Dermis microvascular lymphatic vessel endothelial cell (primary cell): Measurements from ENCODE around the gene TMCC1. TPM values are rescaled to one million over a fixed set of nuclear protein-coding genes. Genes with fewer than 3 reads are reported as not detected.
"Not testable (repeated sequence)": the region's sequence is repeated elsewhere in the genome, so short reads cannot be mapped to it uniquely, and the experiment has no call there.

Source experiments
- DNase-seq, 2 donors: peaks; one replicate each; pipeline versions ENCODE4 v3.0.0 to v3.0.0-alpha.2; 2010; ENCODE audit warnings: low read depth in 2 of 2
- total RNA-seq: library from RNA; depleted of rRNA; stranded (reverse); fragments of >200 nt; gene quantifications from 2 replicates; pipeline ENCODE4 v1.2.1, GENCODE V29; 2014

The TMCC1 gene
- total RNA-seq, 1 donor from 2014 or later = 34.7 TPM

DNA sequence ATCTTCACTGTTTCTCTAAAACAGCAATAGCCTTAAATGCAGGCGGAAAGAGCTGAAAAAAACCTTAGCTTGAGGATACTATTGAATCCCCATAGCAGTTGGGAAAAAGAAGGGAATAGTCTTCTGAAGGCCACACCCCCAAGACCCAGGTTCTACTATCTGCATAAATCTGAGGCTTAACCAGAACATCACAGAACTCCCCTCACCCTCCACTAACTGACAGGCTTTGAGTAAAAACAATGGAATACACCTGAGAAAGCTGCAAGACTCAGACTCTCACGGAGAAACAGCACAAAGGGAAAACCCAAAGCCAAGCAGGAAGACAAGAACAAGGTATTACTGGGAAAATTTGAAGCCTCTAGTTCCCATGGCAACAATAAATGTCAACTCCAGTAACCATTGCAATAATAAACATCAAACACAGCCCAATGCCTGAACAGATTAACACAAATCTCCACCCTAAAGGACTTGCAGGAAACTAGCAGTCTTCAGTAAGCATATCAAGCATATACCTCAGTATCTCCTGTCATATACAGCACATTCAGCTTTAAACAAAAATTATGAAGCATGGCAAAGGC, 56.4 kb downstream of the TMCC1 start:
- peak; percentile 42 to 87 for DNase-seq

DNA sequence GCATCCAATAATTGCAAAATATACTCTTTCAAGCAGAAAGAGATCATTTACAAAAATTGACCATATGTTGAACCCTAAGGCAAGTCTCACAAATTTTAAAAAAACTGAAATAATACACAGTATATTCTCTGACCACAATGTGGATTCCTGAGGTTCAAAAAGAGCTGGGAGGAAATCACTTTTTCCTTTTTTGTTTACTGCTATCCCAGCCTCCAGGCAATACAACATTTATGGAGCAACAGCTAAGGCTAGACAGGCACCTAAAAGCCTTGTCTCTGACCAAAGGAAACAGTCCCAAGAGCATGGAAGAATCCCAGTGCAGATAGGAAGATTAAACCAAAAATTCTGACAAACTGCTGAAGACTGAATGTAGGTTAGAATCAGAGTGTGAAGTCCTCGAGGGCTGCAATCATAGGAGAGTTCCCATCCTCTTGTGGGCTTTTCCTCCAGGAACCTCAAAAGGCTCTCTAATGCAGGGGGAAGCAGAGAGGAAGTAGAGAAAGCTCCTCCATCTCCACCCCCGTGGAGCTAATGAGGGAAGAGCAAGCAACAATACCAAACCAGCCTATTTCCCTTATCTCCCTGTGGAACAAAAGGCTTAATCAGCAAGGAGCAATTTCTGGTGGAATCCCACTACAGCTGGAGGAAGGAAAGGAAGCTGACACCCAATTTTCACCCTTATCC, 57.0 kb downstream of the TMCC1 start:
- DNase-seq = no peak

GRCh38 chr3:129835198-129835597, 58.3 kb downstream of the TMCC1 start:
- DNase-seq = no peak

DNA sequence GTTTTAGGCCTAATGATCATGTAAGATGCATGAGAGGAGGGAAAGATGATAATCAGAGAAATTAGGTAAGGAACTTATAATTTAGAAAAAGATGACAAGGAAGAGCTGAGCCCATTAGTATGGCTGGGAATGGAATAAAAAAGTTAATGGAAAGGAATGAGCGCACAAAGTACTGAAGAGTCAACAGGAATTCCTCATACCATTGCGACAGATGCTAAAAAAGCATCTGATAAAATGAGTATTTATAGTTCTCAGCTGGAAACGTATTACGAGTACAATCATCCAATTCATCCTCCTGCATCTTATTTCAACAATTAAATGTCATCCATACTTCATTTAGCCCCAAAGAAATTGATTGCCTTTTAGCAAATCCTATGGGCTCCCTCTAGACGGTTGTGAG, 58.9 kb downstream of the TMCC1 start:
- no peak for DNase-seq

DNA sequence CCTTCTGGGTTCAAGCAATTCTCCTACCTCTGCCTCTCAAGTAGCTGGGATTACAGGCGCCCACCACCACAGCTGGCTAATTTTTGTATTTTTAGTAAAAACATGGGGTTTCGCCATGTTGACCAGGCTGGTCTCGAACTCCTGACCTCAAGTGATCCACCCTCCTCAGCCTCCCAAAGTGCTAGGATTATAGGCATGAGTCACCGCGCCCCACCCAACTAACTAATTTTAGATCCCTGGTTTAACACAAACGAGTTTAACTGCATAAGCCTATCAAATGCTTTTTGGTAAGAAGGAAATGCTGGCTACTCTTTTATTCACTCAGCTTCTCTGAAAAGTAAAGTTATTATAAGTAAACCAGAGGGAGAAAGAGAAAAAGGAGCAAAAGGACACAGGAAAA, 61.6 kb downstream of the TMCC1 start:
- not testable (repeated sequence) for DNase-seq

DNA sequence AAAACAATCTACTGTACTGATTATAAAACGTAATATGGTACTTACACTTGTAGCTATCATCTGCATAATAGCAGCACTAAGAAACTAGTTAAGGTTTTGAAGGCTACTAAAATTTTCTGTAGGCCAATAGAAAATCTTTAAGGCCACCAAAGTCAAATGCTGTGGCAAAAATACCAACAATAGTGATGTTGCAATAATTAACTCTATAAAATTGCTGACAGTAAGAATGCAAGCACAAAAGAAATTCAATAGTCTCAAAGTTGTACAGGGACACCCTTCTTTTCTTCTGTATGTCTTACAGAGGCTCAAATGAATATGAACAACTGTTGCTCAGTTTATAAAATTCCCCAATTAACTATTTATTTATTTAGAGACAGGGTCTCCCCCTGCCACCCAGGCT, 62.0 kb downstream of the TMCC1 start:
- DNase-seq = no peak

GRCh38 chr3:129829640-129830039, 63.9 kb downstream of the TMCC1 start:
- DNase-seq = peak; percentile 83 to 88

DNA sequence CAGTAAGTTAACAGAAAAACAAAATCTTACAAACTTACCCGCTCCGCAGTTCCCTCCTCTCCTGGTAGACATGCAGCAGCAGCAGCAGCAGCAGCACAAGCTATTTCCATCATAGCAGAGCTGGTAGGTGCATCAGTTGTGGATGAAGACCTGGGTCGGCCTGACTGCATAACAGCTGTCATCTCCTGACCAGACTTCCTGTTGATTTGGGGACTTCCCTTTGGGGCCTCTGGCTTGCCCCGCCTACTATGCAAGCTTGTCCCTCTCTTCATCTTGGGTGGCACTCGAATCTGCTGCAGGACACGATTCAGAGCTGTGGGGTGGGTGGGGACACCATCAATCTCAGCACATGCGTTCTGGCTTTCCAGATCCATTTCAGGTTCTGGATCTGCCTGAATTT, 65.7 kb downstream of the TMCC1 start:
- DNase-seq = peak in 1 of 2 donors; percentile 7

- peak; percentile 46 to 66 for DNase-seq
Observed at GRCh38 chr3:129824926-129825541, 68.5 kb downstream of the TMCC1 start.

- no peak for DNase-seq
Observed at GRCh38 chr3:129822679-129823078, 70.8 kb downstream of the TMCC1 start.

DNA sequence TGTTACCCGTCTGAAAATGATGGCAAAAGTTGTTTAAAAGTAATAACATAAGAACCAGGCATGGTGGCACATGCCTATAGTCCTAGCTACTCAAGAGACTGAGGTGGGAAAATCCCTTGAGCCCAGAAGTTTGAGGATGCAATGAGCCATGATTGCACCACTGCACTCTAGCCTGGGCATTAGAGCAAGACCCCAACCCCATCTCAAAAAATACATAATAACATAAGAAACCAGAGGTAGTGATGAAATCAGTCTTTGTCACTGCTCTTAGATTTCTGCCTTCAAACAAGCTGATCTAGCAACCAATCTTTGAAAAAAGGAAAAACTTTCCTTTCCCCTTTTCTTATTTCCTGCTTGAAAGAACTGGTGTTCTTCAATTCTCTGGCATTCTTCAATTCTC, 71.3 kb downstream of the TMCC1 start:
- no peak for DNase-seq

- DNase-seq = peak in 1 of 2 donors; percentile 28
Observed at GRCh38 chr3:129820587-129820986, 72.9 kb downstream of the TMCC1 start.

DNA sequence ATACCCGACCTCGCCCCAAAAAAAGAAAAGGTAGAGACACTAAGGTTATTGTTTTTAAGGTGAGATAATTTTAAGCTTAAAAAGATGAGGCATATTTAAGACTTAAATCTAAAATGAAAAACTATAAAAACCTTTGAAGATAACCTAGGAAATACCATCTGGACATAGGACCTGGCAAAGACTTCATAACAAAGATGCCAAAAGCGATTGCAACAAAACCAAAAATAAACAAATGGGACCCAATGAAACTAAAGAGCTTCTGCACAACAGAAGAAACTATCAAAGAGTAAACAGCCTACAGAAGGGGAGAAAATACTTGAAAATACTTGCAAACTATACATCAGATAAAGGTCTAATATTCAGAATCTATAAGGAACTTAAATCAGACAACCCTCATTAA, 80.9 kb downstream of the TMCC1 start:
- DNase-seq = no peak

GRCh38 chr3:129809297-129809696, 84.2 kb downstream of the TMCC1 start:
- DNase-seq = peak in 1 of 2 donors; percentile 50

- DNase-seq = no peak
Observed at GRCh38 chr3:129796146-129796545, 97.4 kb downstream of the TMCC1 start.

DNA sequence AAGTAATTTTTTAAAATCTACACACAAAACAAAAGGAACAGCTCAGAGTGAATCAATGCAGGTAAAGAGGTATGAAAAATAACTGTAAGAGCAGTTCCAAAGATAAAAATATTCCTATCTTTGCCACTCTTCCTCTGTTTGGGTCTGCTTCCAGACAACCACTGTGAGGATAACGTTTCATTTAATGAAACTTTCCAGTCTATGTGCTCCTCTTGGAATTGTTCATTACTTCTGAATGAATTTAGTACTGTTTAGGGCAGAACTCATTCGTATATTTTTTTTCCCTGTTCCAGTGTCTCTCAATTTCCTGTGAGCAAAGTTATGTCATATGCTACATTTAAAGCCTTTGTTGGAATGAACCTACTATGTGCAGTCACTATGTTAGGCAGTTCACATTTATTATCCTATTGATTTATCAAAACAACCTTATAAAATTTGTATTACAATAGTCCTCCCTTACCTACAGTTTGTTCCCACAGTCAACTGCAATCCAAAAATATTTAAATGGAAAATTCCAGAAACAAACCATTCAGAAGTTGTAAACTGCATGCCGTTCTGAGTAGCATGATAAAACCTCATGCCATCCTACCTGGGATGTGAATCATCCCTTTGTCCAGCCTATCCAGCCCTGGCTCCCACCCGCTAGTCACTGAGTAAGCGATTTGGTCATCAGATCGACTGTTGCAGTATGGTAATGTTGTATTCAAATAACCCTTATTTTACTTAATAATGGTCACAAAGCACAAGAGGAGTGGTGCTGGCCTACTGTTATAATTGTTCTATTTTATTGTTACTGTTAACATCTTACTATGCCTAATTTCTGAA, 98.1 kb downstream of the TMCC1 start:
- DNase-seq = peak; percentile 69 to 85

GRCh38 chr3:129794311-129795185, 99.0 kb downstream of the TMCC1 start:
- peak in 1 of 2 donors; percentile 81 for DNase-seq

- peak in 1 of 2 donors; percentile 43 for DNase-seq
Observed at GRCh38 chr3:129793942-129794310, 99.6 kb downstream of the TMCC1 start.

DNA sequence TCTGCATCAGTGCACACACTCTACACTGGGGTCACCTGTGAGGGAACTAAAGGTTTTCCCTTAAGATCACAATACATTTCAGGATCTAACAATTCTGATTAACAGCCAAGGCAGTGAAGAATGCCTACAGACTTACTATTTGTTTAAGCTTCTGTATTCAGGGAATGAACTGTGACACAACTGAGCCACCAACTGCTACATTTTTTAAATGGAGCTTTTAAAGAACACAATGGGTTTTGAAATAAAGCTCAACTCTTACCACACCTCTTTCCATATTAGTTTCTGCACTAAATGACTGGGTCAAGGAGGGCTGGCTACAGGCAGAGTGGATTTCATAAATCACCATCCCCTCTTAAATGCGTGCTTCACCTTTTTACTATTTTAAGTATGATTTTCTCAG, 100.2 kb downstream of the TMCC1 start:
- DNase-seq = peak in 1 of 2 donors; percentile 15

GRCh38 chr3:129783470-129783869, 110.0 kb downstream of the TMCC1 start:
- no peak for DNase-seq

GRCh38 chr3:129778871-129779270, 114.6 kb downstream of the TMCC1 start:
- no peak for DNase-seq
